ENCODE measurements around the gene RABGAP1L.

RABGAP1L gene

DNA sequence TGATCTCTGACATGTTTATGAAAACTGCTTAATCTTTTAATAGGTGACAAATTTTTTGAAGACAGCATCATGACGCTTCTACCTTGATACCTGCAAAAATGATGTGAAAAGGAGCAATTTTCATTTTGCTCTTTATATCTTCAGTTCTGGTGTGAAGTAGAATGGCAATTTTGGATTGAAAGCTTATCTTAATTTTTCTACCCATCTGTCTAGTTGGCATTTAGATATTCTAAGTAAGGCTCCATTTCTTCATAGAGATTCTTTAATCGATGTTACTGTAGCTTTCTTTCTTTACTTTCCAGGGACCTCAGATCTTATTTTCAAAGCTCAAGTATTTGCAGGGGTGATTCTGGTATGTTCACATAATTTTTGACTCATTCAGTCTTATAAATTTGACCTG, 256.2 kb downstream of the RABGAP1L start:
- ChIA-PET CTCF (interaction anchor here (0.7 to 1.2 kb wide), 2 partner anchors 31 to 243 kb away, joined by 3 read pairs; no protein-coding TSS in a partner anchor), POLR2A (ENCODE audit: low non-redundant PET) (no interaction called here)
- DNase-seq (ENCODE audit: low spot score): no peak
- TF ChIP-seq, protein P1, sequence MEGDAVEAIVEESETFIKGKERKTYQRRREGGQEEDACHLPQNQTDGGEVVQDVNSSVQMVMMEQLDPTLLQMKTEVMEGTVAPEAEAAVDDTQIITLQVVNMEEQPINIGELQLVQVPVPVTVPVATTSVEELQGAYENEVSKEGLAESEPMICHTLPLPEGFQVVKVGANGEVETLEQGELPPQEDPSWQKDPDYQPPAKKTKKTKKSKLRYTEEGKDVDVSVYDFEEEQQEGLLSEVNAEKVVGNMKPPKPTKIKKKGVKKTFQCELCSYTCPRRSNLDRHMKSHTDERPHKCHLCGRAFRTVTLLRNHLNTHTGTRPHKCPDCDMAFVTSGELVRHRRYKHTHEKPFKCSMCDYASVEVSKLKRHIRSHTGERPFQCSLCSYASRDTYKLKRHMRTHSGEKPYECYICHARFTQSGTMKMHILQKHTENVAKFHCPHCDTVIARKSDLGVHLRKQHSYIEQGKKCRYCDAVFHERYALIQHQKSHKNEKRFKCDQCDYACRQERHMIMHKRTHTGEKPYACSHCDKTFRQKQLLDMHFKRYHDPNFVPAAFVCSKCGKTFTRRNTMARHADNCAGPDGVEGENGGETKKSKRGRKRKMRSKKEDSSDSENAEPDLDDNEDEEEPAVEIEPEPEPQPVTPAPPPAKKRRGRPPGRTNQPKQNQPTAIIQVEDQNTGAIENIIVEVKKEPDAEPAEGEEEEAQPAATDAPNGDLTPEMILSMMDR (conservative IDR thresholded peaks at IDR 0.05; ENCODE audit: low read depth): no peak
- no peak overlapping the region for H3K27ac ChIP-seq

DNA sequence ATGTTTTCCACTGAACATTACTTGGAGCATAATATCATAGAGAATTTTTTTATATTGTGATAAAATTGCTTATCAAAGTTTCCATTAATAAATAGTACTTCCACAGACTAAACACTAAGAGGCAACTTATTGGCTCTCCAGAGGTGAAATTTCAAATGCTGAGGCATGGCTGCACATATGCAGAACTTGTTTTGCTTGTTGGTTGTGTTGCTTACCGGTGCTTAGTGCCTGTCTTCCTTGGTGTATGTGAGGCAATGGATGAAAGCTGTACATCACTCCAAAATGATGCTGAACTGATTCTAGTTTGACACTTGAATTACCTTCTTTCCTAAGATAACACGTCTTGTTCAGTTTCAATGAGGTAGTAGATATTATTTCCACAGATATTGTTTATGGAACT, 258.6 kb downstream of the RABGAP1L start:
- no peak for DNase-seq (ENCODE audit: low spot score)
- TF ChIP-seq, protein P1 (conservative IDR thresholded peaks at IDR 0.05; ENCODE audit: low read depth): no peak
- ChIA-PET CTCF (interaction anchor here (0.6 kb wide), 1 partner anchor 20 kb away, joined by 4 read pairs; no protein-coding TSS in a partner anchor), POLR2A (ENCODE audit: low non-redundant PET) (no interaction called here)
- H3K27ac ChIP-seq: no peak overlapping the region

DNA sequence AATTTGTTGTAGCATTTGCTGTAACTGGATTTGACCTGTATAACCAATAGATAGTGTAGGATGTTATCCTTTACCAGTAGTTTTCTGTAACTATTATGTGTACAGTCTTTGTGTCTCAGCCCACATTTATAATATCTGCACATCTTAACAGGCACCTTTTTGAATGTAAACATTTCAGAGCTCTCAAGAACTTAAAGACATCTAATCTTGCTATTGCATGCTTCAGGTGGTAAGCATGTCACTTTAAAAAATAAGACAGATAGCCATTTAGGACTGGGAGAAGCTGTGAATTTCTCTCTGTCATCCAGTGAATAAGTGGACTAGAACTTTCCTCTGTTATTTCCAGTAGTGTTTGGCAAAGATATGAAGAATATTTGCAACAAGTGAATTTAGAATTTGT, 265.8 kb downstream of the RABGAP1L start:
- POLR2A ChIA-PET (ENCODE audit: low non-redundant PET): no interaction called here
- CTCF ChIA-PET: no interaction called here
- no peak overlapping the region for H3K27ac ChIP-seq
- TF ChIP-seq, protein P1 (conservative IDR thresholded peaks at IDR 0.05; ENCODE audit: low read depth): no peak
- DNase-seq (ENCODE audit: low spot score): no peak

DNA sequence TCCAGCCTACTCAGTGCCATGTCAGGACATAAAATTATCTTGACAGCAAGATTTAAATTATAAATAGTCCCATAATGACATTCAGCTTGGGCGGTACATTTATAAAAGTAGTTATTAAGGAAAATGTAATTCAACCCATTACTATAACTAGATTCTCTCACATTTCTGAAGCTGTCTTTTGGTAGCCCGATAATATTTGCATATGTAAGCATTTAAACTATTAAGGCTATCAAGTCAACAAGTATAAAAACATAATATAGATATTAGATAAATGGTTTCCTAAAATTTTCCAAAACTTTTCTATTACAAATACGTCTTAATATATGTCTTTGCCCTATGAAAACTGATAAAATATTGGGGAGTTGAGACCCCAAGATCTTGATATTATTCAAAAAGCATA, 266.8 kb downstream of the RABGAP1L start:
- ChIA-PET CTCF (no interaction called here), POLR2A (ENCODE audit: low non-redundant PET) (no interaction called here)
- H3K27ac ChIP-seq: no peak overlapping the region
- TF ChIP-seq, protein P1 (conservative IDR thresholded peaks at IDR 0.05; ENCODE audit: low read depth): no peak
- no peak for DNase-seq (ENCODE audit: low spot score)

DNA sequence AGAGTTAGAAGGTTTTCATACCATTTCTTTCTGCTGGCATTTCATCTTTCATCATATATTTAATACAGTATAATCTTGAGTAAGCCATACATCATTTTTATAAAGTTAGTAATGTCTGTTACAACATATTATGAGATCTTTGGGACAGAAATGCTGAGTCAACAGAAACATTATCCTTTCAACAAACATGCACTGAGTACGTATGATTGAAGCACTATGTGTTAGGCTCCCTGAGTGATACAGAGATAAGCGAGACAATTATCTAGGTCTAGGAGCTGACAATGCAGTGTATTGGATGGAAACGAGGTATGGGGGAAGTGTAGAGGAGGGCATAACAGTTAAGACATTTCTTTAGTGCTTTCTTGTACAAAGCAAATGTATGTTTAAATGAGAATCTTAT, 268.7 kb downstream of the RABGAP1L start:
- ChIA-PET CTCF (interaction anchor here (0.6 to 0.7 kb wide), 3 partner anchors 34 to 324 kb away, joined by 3 to 5 read pairs (median 3); no protein-coding TSS in a partner anchor), POLR2A (ENCODE audit: low non-redundant PET) (no interaction called here)
- no peak overlapping the region for H3K27ac ChIP-seq
- DNase-seq (ENCODE audit: low spot score): no peak
- TF ChIP-seq, protein P1 (conservative IDR thresholded peaks at IDR 0.05; ENCODE audit: low read depth): no peak

DNA sequence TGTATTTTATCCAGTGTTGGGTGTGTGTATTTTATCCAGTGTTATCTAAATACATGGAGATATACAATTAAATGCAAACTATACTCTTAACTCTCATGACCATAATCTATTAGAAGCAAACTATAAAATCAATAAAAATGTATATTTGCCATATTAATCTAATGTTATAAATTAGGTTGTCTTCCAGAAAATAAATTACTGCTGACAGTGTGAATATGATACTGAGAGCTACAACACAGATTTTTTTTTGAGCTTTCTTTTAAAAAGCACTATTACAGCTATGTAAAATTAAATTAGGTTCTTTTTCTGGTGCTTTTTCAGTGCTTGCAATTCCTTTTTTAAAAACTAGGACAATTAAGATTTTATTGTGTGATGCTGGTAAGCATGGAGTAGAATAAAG, 269.4 kb downstream of the RABGAP1L start:
- TF ChIP-seq, protein P1 (conservative IDR thresholded peaks at IDR 0.05; ENCODE audit: low read depth): no peak
- DNase-seq (ENCODE audit: low spot score): no peak
- ChIA-PET POLR2A (ENCODE audit: low non-redundant PET) (no interaction called here), CTCF (interaction anchor here (0.6 to 1.1 kb wide), 4 partner anchors 33 to 325 kb away, joined by 3 to 5 read pairs (median 3); no protein-coding TSS in a partner anchor)
- no peak overlapping the region for H3K27ac ChIP-seq

DNA sequence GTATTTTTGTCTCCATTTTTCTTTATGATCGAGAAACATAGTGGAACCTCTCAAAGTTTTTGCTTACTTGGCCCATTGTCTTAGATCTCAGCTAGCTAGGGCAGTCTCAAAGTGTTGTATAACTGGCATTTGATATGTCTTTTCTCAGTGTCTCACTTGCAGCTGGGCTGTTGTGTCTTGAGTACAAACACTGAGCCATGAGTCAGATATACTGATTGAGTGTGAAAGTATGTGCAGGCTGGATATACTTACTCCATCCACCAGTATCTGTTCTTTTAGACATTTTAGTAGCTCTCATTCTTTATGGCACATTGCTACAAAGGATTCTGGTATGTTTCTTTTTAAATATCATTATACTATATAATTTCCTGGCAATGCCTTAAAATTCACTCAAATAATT, 274.1 kb downstream of the RABGAP1L start:
- ChIA-PET CTCF (no interaction called here), POLR2A (ENCODE audit: low non-redundant PET) (no interaction called here)
- TF ChIP-seq, protein P1 (conservative IDR thresholded peaks at IDR 0.05; ENCODE audit: low read depth): no peak
- peak; percentile 8 for DNase-seq (ENCODE audit: low spot score)
- H3K27ac ChIP-seq: no peak overlapping the region

All from RWPE1 (cell line).